OCI-LY7 (cell line): ENCODE data around the gene HBQ1. TPM values are rescaled to one million over a fixed set of nuclear protein-coding genes. Genes with fewer than 3 reads are reported as not detected.

Experiments
- BruUV-seq: library from RNA; stranded (reverse); fragments of 400-500 nt; replicated peaks from 2 replicates; lab custom pipeline; 2021; lab: Mats Ljungman, UMichigan
- CTCF ChIA-PET: fragments of 300-600 bp; sonication (Branson Sonifier 250); formaldehyde crosslinking; loops from one replicate; lab custom pipeline; 2022; ENCODE audit warnings: antibody characterized with exemption; ENCODE audit not compliant: unreplicated experiment; lab: Charles Lee
- POLR2A ChIA-PET: fragments of 300-600 bp; sonication (Branson Sonifier 250); formaldehyde crosslinking; loops from one replicate; lab custom pipeline; 2022; ENCODE audit warnings: antibody characterized with exemption; lab: Charles Lee
- DNase-seq: peaks from one replicate; pipeline ENCODE4 v3.0.0-alpha.2; 2015; ENCODE audit warnings: low spot score
- H2AFZ ChIP-seq: fragments of 200-600 bp; sonication (generic), shearing (Covaris generic); 2 replicates; pipeline ENCODE4 v1.6.1; 2014; ENCODE audit warnings: mild to moderate bottlenecking, antibody characterized with exemption, low read length, moderate library complexity
- H3K27ac ChIP-seq: fragments of 200-600 bp; sonication (generic); 2 replicates; pipeline ENCODE4 v1.5.1; 2014; ENCODE audit warnings: mixed run types, low read depth, mild to moderate bottlenecking, moderate library complexity, low read length, inconsistent platforms; ENCODE audit not compliant: poor library complexity, severe bottlenecking
- H3K36me3 ChIP-seq: fragments of 200-600 bp; sonication (generic); 2 replicates; pipeline ENCODE4 v1.6.1; 2014; ENCODE audit warnings: mild to moderate bottlenecking, antibody characterized with exemption, low read length, moderate library complexity, mixed read lengths; ENCODE audit not compliant: insufficient read depth
- H3K4me1 ChIP-seq: fragments of 200-600 bp; sonication (generic); 2 replicates; pipeline ENCODE4 v1.5.1; 2014; ENCODE audit warnings: mild to moderate bottlenecking, low read length; ENCODE audit not compliant: insufficient read depth, poor library complexity, severe bottlenecking
- H3K4me2 ChIP-seq: fragments of 200-600 bp; sonication (generic); 2 replicates; pipeline ENCODE4 v1.6.1; 2014; ENCODE audit warnings: mild to moderate bottlenecking, low read length
- H3K4me3 ChIP-seq: fragments of 200-600 bp; sonication (generic); 2 replicates; pipeline ENCODE4 v1.5.1; 2014; ENCODE audit warnings: mild to moderate bottlenecking, low read depth, low read length; ENCODE audit not compliant: poor library complexity, severe bottlenecking
- H3K79me2 ChIP-seq: fragments of 200-600 bp; sonication (generic); 2 replicates; pipeline ENCODE4 v1.6.1; 2016; ENCODE audit warnings: low read depth, mild to moderate bottlenecking, low read length, moderate library complexity, mixed read lengths; ENCODE audit not compliant: insufficient read depth
- H3K9me2 ChIP-seq: fragments of 200-600 bp; sonication (generic); 2 replicates; pipeline ENCODE4 v1.6.1; 2016; ENCODE audit warnings: mild to moderate bottlenecking, low read length, mixed read lengths; ENCODE audit not compliant: insufficient read depth
- H3K9me3 ChIP-seq: fragments of 200-600 bp; sonication (generic); 2 replicates; pipeline ENCODE4 v1.6.1; 2014; ENCODE audit warnings: mild to moderate bottlenecking, mixed run types, low read length, mixed read lengths
- H4K20me1 ChIP-seq: fragments of 200-600 bp; sonication (generic); 2 replicates; pipeline ENCODE4 v1.6.1; 2014; ENCODE audit warnings: mild to moderate bottlenecking, antibody characterized with exemption, low read length, moderate library complexity, mixed read lengths; ENCODE audit not compliant: insufficient read depth
- CTCF ChIP-seq: fragments of 200-600 bp; sonication (generic); conservative IDR thresholded peaks from 2 replicates; pipeline ENCODE4 v1.5.1; 2014; ENCODE audit warnings: mild to moderate bottlenecking, antibody characterized with exemption, low read length, moderate library complexity, mixed read lengths
- EZH2phosphoT487 ChIP-seq: fragments of 200-600 bp; sonication (generic); IDR thresholded peaks from 2 replicates; pipeline ENCODE4 v1.6.1; 2018; ENCODE audit warnings: low read depth, borderline replicate concordance, mild to moderate bottlenecking, mixed run types, antibody characterized with exemption, low read length, moderate library complexity, mixed read lengths
- intact Hi-C: fragments of 100-400 bp; cut with micrococcal nuclease; formaldehyde crosslinking; loops from one replicate; pipeline ENCODE4 v1.10.0; 2022; ENCODE audit not compliant: unreplicated experiment
- total RNA-seq, 2 experiments: library from RNA; depleted of rRNA in 1 of 2; stranded (reverse); fragments of >200 nt in 1 of 2; shearing (Covaris generic) in 1 of 2; gene quantifications; 2 replicates each; pipeline ENCODE4 v1.2.3, GENCODE V29; 2014 to 2022

HBQ1 gene
- total RNA-seq, 2 experiments from 2014 or later, result not detected

- ChIA-PET POLR2A (no interaction called here), CTCF (no interaction called here)
- H3K79me2 ChIP-seq, result no peaks in the 10 kb centered on the region
- H3K9me2 ChIP-seq, result no peaks in the 10 kb centered on the region
- no peaks in the 10 kb centered on the region for H4K20me1 ChIP-seq
- H3K36me3 ChIP-seq, result peaks cover 88% of the 10 kb centered on the region
- no peaks in the 10 kb centered on the region for H3K4me1 ChIP-seq
- no peak overlapping the region for H3K4me2 ChIP-seq
- no peak overlapping the region for H2AFZ ChIP-seq
- no peak for DNase-seq
- H3K27ac ChIP-seq, result no peak overlapping the region
- intact Hi-C loops, result loop anchor here (2.0 kb wide), 1 partner anchor 83 kb away; no protein-coding TSS in a partner anchor
- TSS peak; percentile 44 for BruUV-seq
- no peaks in the 10 kb centered on the region for H3K9me3 ChIP-seq
- no peak for TF ChIP-seq CTCF
- no peak for TF ChIP-seq EZH2phosphoT487
- H3K4me3 ChIP-seq, result no peak overlapping the region
Observed at GRCh38 chr16:189604-190186, 9.4 kb downstream of the HBQ1 start.

- CTCF ChIA-PET, result no interaction called here
Observed at GRCh38 chr16:191831-192230, 11.6 kb downstream of the HBQ1 start.

More at GRCh38 chr16:191831-192230, 11.6 kb downstream of the HBQ1 start:
- Histone ChIP-seq H3K9me2 (no peaks in the 10 kb centered on the region), H3K27ac (no peak overlapping the region), H4K20me1 (no peaks in the 10 kb centered on the region), H3K4me2 (no peak overlapping the region), H3K4me1 (no peaks in the 10 kb centered on the region), H2AFZ (no peak overlapping the region), H3K4me3 (no peak overlapping the region), H3K79me2 (no peaks in the 10 kb centered on the region), H3K36me3 (peaks cover 99% of the 10 kb centered on the region), H3K9me3 (no peaks in the 10 kb centered on the region)
- no peak for DNase-seq
- POLR2A ChIA-PET, result no interaction called here
- intact Hi-C loops, result no loop called here
- TF ChIP-seq EZH2phosphoT487 (no peak), CTCF (no peak)
- BruUV-seq, result no TSS peak
